K562 (cell line): ENCODE data around the gene C10orf71. TPM values are rescaled to one million over a fixed set of nuclear protein-coding genes. Genes with fewer than 3 reads are reported as not detected.

Experiments
- CEBPB ChIP-seq: fragments of 450-650 bp; IDR thresholded peaks from 2 replicates; pipeline ENCODE4 v1.6.1; 2016; ENCODE audit warnings: missing genetic modification characterization, missing compliant biosample characterization
- DMBX1 ChIP-seq: fragments of 250-450 bp; sonication (Bioruptor Pico); IDR thresholded peaks from 2 replicates; pipeline ENCODE4 v1.8.0; 2022; ENCODE audit warnings: inconsistent platforms, mild to moderate bottlenecking, moderate library complexity, borderline replicate concordance
- ELF1 ChIP-seq: fragments of 200-800 bp; sonication (Bioruptor generic); IDR thresholded peaks from 2 replicates; pipeline ENCODE4 v1.6.1; 2016; ENCODE audit warnings: missing genetic modification characterization, missing compliant biosample characterization
- MEF2D ChIP-seq: conservative IDR thresholded peaks from 2 replicates; pipeline ENCODE4 v1.6.1; 2016; ENCODE audit warnings: low read depth, missing genetic modification characterization, missing compliant biosample characterization
- POLR2G ChIP-seq: fragments of 200-400 bp; formaldehyde crosslinking; IDR thresholded peaks from 2 replicates; pipeline ENCODE4 v1.6.1; 2017; ENCODE audit warnings: low read depth, mild to moderate bottlenecking, antibody characterized with exemption, low read length, moderate library complexity
- ZNF175 ChIP-seq: fragments of 200-800 bp; sonication (Bioruptor generic); IDR thresholded peaks from 2 replicates; pipeline ENCODE4 v1.6.1; 2016; ENCODE audit warnings: low read depth, mild to moderate bottlenecking, missing genetic modification characterization, missing compliant biosample characterization
- polyA plus RNA-seq, 8 experiments: library from polyadenylated mRNA; depleted of rRNA in 4 of 8; stranded (reverse) in 5 of 8; unstranded in 3 of 8; fragments of >200 nt; fragmentation: Nextera tagmentation in 2 of 8; fragmentation: Illumina TruSeq in 1 of 8; extraction: Ambion mirVana in 2 of 8; extraction: Trizol in 1 of 8; gene quantifications; 2 replicates each; pipeline versions ENCODE4 v1.2.1 to v1.2.3, GENCODE V29; 2011 to 2014; ENCODE audit warnings: inconsistent platforms in 1 of 8, missing spikeins in 1 of 8
- total RNA-seq, 7 experiments: library from RNA; depleted of rRNA in 6 of 7; stranded (reverse); fragments of >200 nt in 6 of 7; fragmentation: Illumina TruSeq in 2 of 7; extraction: Trizol in 2 of 7; gene quantifications; 2 replicates each; pipeline versions ENCODE4 v1.2.1 to v1.2.3, GENCODE V29; 2011 to 2021; ENCODE audit warnings: low replicate concordance in 1 of 7
- TF ChIP-seq, protein P1 (sequence below): fragments of 250-450 bp; sonication (Bioruptor Pico); IDR thresholded peaks from 2 replicates; pipeline ENCODE4 v1.4.0; 2020
- TF ChIP-seq, protein P2 (sequence below): sonication (generic); formaldehyde crosslinking; IDR thresholded peaks from 2 replicates; pipeline ENCODE4 v1.8.1; 2023; ENCODE audit warnings: missing genetic modification reagents, mild to moderate bottlenecking, borderline replicate concordance
- TF ChIP-seq, protein P3 (sequence below): sonication (generic); formaldehyde crosslinking; IDR thresholded peaks from 2 replicates; pipeline ENCODE4 v1.8.0; 2023; ENCODE audit warnings: missing genetic modification reagents, mild to moderate bottlenecking, borderline replicate concordance

Gene C10orf71
- total and polyA plus RNA-seq, 9 of the 15 experiments (the other 6 are each of a cell fraction or from before 2014, with no cell fraction given) = 0.06 to 4.5 (median 1.3) TPM

DNA sequence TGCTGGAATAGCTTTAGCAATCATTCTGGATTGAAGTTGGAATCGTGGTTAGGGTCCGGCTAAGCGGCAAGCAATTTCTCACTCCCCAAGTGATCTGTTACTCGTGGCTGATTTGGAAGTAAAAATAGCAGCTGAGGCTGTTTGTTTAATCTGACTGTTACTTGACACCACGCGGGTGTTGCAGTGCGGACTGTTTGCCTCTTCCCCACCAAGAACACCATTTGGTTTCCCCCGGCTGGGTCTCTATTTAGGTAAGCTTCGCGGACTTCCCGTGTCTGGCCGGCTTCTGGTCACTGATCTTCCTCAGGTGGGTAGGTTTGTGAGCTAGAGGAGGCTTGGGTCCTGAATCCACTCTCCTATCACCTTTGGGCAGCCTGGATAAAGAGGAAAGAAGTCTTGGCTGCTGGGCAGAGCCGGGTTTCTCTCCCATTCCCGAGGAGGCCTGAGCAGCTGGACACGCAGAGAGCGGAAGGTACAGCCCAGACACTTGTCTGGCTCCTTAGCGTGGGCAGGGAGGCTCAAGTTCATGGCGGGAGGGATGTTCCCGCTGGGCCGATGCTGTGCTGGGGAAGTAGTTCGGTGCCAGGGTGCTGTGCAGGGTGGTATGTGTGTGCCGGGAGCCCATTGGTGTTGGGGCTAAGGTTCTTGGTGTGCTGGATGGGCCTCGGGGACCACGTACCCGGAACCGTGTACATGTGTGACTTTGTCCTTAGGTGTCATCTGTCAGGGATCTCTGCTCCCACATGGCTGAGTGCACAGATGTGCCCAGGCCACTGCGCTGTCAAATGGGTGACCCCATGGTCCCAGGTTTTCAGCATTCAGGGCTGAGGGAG lies at the start of gene C10orf71 (continued):
- TF ChIP-seq, protein P1, sequence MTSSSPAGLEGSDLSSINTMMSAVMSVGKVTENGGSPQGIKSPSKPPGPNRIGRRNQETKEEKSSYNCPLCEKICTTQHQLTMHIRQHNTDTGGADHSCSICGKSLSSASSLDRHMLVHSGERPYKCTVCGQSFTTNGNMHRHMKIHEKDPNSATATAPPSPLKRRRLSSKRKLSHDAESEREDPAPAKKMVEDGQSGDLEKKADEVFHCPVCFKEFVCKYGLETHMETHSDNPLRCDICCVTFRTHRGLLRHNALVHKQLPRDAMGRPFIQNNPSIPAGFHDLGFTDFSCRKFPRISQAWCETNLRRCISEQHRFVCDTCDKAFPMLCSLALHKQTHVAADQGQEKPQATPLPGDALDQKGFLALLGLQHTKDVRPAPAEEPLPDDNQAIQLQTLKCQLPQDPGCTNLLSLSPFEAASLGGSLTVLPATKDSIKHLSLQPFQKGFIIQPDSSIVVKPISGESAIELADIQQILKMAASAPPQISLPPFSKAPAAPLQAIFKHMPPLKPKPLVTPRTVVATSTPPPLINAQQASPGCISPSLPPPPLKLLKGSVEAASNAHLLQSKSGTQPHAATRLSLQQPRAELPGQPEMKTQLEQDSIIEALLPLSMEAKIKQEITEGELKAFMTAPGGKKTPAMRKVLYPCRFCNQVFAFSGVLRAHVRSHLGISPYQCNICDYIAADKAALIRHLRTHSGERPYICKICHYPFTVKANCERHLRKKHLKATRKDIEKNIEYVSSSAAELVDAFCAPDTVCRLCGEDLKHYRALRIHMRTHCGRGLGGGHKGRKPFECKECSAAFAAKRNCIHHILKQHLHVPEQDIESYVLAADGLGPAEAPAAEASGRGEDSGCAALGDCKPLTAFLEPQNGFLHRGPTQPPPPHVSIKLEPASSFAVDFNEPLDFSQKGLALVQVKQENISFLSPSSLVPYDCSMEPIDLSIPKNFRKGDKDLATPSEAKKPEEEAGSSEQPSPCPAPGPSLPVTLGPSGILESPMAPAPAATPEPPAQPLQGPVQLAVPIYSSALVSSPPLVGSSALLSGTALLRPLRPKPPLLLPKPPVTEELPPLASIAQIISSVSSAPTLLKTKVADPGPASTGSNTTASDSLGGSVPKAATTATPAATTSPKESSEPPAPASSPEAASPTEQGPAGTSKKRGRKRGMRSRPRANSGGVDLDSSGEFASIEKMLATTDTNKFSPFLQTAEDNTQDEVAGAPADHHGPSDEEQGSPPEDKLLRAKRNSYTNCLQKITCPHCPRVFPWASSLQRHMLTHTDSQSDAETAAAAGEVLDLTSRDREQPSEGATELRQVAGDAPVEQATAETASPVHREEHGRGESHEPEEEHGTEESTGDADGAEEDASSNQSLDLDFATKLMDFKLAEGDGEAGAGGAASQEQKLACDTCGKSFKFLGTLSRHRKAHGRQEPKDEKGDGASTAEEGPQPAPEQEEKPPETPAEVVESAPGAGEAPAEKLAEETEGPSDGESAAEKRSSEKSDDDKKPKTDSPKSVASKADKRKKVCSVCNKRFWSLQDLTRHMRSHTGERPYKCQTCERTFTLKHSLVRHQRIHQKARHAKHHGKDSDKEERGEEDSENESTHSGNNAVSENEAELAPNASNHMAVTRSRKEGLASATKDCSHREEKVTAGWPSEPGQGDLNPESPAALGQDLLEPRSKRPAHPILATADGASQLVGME = no peak
- TF ChIP-seq ZNF175 (CRISPR knock-in tag) = no peak; the same call in 1 of the 2 replicates
- TF ChIP-seq, protein P2, sequence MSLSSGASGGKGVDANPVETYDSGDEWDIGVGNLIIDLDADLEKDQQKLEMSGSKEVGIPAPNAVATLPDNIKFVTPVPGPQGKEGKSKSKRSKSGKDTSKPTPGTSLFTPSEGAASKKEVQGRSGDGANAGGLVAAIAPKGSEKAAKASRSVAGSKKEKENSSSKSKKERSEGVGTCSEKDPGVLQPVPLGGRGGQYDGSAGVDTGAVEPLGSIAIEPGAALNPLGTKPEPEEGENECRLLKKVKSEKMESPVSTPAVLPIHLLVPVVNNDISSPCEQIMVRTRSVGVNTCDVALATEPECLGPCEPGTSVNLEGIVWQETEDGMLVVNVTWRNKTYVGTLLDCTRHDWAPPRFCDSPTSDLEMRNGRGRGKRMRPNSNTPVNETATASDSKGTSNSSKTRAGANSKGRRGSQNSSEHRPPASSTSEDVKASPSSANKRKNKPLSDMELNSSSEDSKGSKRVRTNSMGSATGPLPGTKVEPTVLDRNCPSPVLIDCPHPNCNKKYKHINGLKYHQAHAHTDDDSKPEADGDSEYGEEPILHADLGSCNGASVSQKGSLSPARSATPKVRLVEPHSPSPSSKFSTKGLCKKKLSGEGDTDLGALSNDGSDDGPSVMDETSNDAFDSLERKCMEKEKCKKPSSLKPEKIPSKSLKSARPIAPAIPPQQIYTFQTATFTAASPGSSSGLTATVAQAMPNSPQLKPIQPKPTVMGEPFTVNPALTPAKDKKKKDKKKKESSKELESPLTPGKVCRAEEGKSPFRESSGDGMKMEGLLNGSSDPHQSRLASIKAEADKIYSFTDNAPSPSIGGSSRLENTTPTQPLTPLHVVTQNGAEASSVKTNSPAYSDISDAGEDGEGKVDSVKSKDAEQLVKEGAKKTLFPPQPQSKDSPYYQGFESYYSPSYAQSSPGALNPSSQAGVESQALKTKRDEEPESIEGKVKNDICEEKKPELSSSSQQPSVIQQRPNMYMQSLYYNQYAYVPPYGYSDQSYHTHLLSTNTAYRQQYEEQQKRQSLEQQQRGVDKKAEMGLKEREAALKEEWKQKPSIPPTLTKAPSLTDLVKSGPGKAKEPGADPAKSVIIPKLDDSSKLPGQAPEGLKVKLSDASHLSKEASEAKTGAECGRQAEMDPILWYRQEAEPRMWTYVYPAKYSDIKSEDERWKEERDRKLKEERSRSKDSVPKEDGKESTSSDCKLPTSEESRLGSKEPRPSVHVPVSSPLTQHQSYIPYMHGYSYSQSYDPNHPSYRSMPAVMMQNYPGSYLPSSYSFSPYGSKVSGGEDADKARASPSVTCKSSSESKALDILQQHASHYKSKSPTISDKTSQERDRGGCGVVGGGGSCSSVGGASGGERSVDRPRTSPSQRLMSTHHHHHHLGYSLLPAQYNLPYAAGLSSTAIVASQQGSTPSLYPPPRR (CRISPR knock-in tag) = no peak
- TF ChIP-seq, protein P3, sequence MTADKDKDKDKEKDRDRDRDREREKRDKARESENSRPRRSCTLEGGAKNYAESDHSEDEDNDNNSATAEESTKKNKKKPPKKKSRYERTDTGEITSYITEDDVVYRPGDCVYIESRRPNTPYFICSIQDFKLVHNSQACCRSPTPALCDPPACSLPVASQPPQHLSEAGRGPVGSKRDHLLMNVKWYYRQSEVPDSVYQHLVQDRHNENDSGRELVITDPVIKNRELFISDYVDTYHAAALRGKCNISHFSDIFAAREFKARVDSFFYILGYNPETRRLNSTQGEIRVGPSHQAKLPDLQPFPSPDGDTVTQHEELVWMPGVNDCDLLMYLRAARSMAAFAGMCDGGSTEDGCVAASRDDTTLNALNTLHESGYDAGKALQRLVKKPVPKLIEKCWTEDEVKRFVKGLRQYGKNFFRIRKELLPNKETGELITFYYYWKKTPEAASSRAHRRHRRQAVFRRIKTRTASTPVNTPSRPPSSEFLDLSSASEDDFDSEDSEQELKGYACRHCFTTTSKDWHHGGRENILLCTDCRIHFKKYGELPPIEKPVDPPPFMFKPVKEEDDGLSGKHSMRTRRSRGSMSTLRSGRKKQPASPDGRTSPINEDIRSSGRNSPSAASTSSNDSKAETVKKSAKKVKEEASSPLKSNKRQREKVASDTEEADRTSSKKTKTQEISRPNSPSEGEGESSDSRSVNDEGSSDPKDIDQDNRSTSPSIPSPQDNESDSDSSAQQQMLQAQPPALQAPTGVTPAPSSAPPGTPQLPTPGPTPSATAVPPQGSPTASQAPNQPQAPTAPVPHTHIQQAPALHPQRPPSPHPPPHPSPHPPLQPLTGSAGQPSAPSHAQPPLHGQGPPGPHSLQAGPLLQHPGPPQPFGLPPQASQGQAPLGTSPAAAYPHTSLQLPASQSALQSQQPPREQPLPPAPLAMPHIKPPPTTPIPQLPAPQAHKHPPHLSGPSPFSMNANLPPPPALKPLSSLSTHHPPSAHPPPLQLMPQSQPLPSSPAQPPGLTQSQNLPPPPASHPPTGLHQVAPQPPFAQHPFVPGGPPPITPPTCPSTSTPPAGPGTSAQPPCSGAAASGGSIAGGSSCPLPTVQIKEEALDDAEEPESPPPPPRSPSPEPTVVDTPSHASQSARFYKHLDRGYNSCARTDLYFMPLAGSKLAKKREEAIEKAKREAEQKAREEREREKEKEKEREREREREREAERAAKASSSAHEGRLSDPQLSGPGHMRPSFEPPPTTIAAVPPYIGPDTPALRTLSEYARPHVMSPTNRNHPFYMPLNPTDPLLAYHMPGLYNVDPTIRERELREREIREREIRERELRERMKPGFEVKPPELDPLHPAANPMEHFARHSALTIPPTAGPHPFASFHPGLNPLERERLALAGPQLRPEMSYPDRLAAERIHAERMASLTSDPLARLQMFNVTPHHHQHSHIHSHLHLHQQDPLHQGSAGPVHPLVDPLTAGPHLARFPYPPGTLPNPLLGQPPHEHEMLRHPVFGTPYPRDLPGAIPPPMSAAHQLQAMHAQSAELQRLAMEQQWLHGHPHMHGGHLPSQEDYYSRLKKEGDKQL = 0 out of 2 replicates have a peak, but pooled peaks have one; percentile 20
- TF ChIP-seq ELF1 (tag) = peak; percentile 38; the same call in 1 of the 2 replicates
- TF ChIP-seq POLR2G = peak; percentile 75
- 0 out of 2 replicates have a peak, but pooled peaks have one; percentile 8 for TF ChIP-seq CEBPB (tag)
- TF ChIP-seq DMBX1 (CRISPR knock-in tag) = peak; percentile 71; the same call in 1 of the 2 replicates
- TF ChIP-seq MEF2D = peak; percentile 62; the same call in 1 of the 2 replicates
